H1 (cell line): ENCODE data around the gene HDLBP. TPM values are rescaled to one million over a fixed set of nuclear protein-coding genes. Genes with fewer than 3 reads are reported as not detected.

Experiments used
- CTCF ChIA-PET: fragments of 300-600 bp; sonication (Branson Sonifier 250); formaldehyde crosslinking; loops from one replicate; lab custom pipeline; 2021; ENCODE audit not compliant: partially characterized antibody; lab: Charles Lee
- POLR2A ChIA-PET: fragments of 300-600 bp; sonication (Branson Sonifier 250); formaldehyde crosslinking; loops from one replicate; lab custom pipeline; 2021; ENCODE audit warnings: inconsistent platforms; ENCODE audit not compliant: partially characterized antibody; lab: Charles Lee
- DNase-seq, 2 experiments: peaks; one replicate each; pipeline versions ENCODE4 v3.0.0 to v3.0.0-alpha.2; 2010 to 2022; ENCODE audit warnings: low spot score in 2 of 2, low read depth in 1 of 2, mixed read lengths in 1 of 2
- FAIRE-seq: peaks from 2 replicates; lab custom pipeline; 2011; peaks lifted over from hg19 to GRCh38; lab: Jason Lieb, UNC
- H2AFZ ChIP-seq: 2 replicates; pipeline ENCODE4 v1.8.1; 2012; ENCODE audit warnings: low read length, inconsistent platforms
- H2AK5ac ChIP-seq: 2 replicates; pipeline ENCODE4 v1.6.1; 2013; ENCODE audit warnings: low read depth, low read length
- H2BK120ac ChIP-seq: replicated peaks from 2 replicates; pipeline ENCODE3; 2013; ENCODE audit warnings: low read depth, low read length, inconsistent platforms
- H2BK12ac ChIP-seq: 2 replicates; pipeline ENCODE4 v1.6.1; 2013; ENCODE audit warnings: low read depth, low read length
- H2BK15ac ChIP-seq: 2 replicates; pipeline ENCODE4 v1.6.1; 2013; ENCODE audit warnings: low read length
- H2BK20ac ChIP-seq: 2 replicates; pipeline ENCODE4 v1.6.1; 2013; ENCODE audit warnings: low read length
- H2BK5ac ChIP-seq: 2 replicates; pipeline ENCODE4 v1.6.1; 2013; ENCODE audit warnings: low read depth, low read length
- H3K14ac ChIP-seq: 2 replicates; pipeline ENCODE4 v1.6.1; 2013; ENCODE audit warnings: inconsistent platforms; ENCODE audit not compliant: insufficient read length
- H3K18ac ChIP-seq: 2 replicates; pipeline ENCODE4 v1.6.1; 2013; ENCODE audit warnings: low read length; ENCODE audit errors: extremely low read depth
- H3K23ac ChIP-seq: 2 replicates; pipeline ENCODE4 v1.6.1; 2013; ENCODE audit warnings: inconsistent platforms; ENCODE audit not compliant: insufficient read length
- H3K23me2 ChIP-seq: 2 replicates; pipeline ENCODE4 v1.6.1; 2013; ENCODE audit warnings: low read depth, low read length
- H3K27ac ChIP-seq: 2 replicates; pipeline ENCODE4 v1.6.1; 2011; ENCODE audit warnings: low read depth, low read length, inconsistent platforms
- H3K27me3 ChIP-seq, 4 experiments: replicated peaks in 1 of 4; 1 replicate in 1 of 4; 2 replicates in 3 of 4; pipeline versions ENCODE4 v1.6.1 to v1.8.1; 2011 to 2013; ENCODE audit warnings: low read length in 3 of 4, mild to moderate bottlenecking in 3 of 4, inconsistent platforms in 2 of 4, mixed read lengths in 2 of 4, moderate library complexity in 1 of 4; ENCODE audit not compliant: control insufficient read depth in 3 of 4, insufficient read depth in 3 of 4; ENCODE audit errors: extremely low read depth in 1 of 4
- H3K36me3 ChIP-seq, 4 experiments: 2 replicates each; pipeline versions ENCODE4 v1.6.1 to v1.8.1; 2011 to 2013; ENCODE audit warnings: mild to moderate bottlenecking in 4 of 4, low read length in 3 of 4, moderate library complexity in 2 of 4, control low read depth in 1 of 4, inconsistent platforms in 1 of 4; ENCODE audit not compliant: insufficient read depth in 4 of 4, control insufficient read depth in 2 of 4
- H3K4ac ChIP-seq: replicated peaks from 2 replicates; pipeline ENCODE3; 2013; ENCODE audit warnings: low read length, low read depth, mixed read lengths, inconsistent platforms; ENCODE audit not compliant: insufficient read length
- H3K4me1 ChIP-seq, 4 experiments: replicated peaks in 1 of 4; 1 replicate in 1 of 4; 2 replicates in 3 of 4; pipeline versions ENCODE4 v1.6.1 to v1.8.1; 2011 to 2013; ENCODE audit warnings: low read length in 3 of 4, inconsistent platforms in 2 of 4, mixed read lengths in 1 of 4; ENCODE audit not compliant: insufficient read depth in 4 of 4, control insufficient read depth in 3 of 4
- H3K4me2 ChIP-seq, 2 experiments: 2 replicates each; pipeline versions ENCODE4 v1.6.1 to v1.8.1; 2011 to 2013; ENCODE audit warnings: low read depth in 2 of 2, low read length in 2 of 2, control low read depth in 1 of 2, inconsistent platforms in 1 of 2, mild to moderate bottlenecking in 1 of 2; ENCODE audit not compliant: insufficient read depth in 1 of 2
- H3K4me3 ChIP-seq, 4 experiments: fragments of 200-600, 300-600 bp in 1 of 4; sonication (generic), shearing (Covaris generic), sonication (Bioruptor Twin) in 1 of 4; 2 replicates each; pipeline versions ENCODE4 v1.5.1 to v1.8.1; 2011 to 2016; ENCODE audit warnings: low read length in 4 of 4, low read depth in 3 of 4, control low read depth in 2 of 4, inconsistent platforms in 2 of 4, mild to moderate bottlenecking in 2 of 4, mixed read lengths in 1 of 4, moderate library complexity in 1 of 4; ENCODE audit not compliant: insufficient read depth in 2 of 4; ENCODE audit errors: extremely low read depth in 1 of 4
- H3K56ac ChIP-seq: replicated peaks from 2 replicates; pipeline ENCODE3; 2013; ENCODE audit warnings: low read depth, mild to moderate bottlenecking, mixed read lengths, low read length, inconsistent platforms; ENCODE audit not compliant: insufficient read length
- H3K79me1 ChIP-seq: 2 replicates; pipeline ENCODE4 v1.6.1; 2013; ENCODE audit warnings: low read depth, low read length, control low read depth
- H3K79me2 ChIP-seq, 2 experiments: 2 replicates each; pipeline versions ENCODE4 v1.6.1 to v1.8.1; 2012 to 2013; ENCODE audit warnings: low read length in 2 of 2, mild to moderate bottlenecking in 2 of 2, inconsistent platforms in 1 of 2; ENCODE audit not compliant: insufficient read depth in 2 of 2, control insufficient read depth in 1 of 2
- H3K9ac ChIP-seq, 4 experiments: replicated peaks in 1 of 4; 1 replicate in 1 of 4; 2 replicates in 3 of 4; pipeline versions ENCODE4 v1.6.1 to v1.8.1; 2011 to 2013; ENCODE audit warnings: low read depth in 3 of 4, low read length in 3 of 4, control low read depth in 2 of 4, mild to moderate bottlenecking in 2 of 4, moderate library complexity in 2 of 4, inconsistent platforms in 1 of 4; ENCODE audit errors: extremely low read depth in 1 of 4
- H3K9me3 ChIP-seq, 2 experiments: 2 replicates each; pipeline versions ENCODE4 v1.6.1 to v1.8.1; 2012 to 2013; ENCODE audit warnings: mild to moderate bottlenecking in 2 of 2, moderate library complexity in 2 of 2, control low read depth in 1 of 2, inconsistent platforms in 1 of 2, low read depth in 1 of 2, low read length in 1 of 2, mixed read lengths in 1 of 2; ENCODE audit not compliant: insufficient read depth in 2 of 2
- H4K20me1 ChIP-seq, 2 experiments: replicated peaks in 1 of 2; 2 replicates each; pipeline versions ENCODE3 to v1.8.1; 2011 to 2013; ENCODE audit warnings: inconsistent platforms in 2 of 2, low read length in 2 of 2, mild to moderate bottlenecking in 1 of 2; ENCODE audit not compliant: insufficient read depth in 2 of 2, control insufficient read depth in 1 of 2
- H4K5ac ChIP-seq: 2 replicates; pipeline ENCODE4 v1.6.1; 2013; ENCODE audit warnings: low read length, low read depth, mixed read lengths, inconsistent platforms; ENCODE audit not compliant: insufficient read length
- H4K8ac ChIP-seq: 2 replicates; pipeline ENCODE4 v1.8.0; 2013; ENCODE audit warnings: mild to moderate bottlenecking, moderate library complexity, low read length, inconsistent platforms; ENCODE audit not compliant: insufficient read depth; ENCODE audit errors: extremely low read depth
- H4K91ac ChIP-seq: replicated peaks from 2 replicates; pipeline ENCODE3; 2013; ENCODE audit warnings: low read length, mixed read lengths, inconsistent platforms; ENCODE audit not compliant: insufficient read length
- SP2 ChIP-seq: IDR thresholded peaks from 2 replicates; pipeline ENCODE4 v1.6.1; 2012; ENCODE audit warnings: mild to moderate bottlenecking, low read length, inconsistent platforms
- polyA plus RNA-seq, 7 experiments: library from polyadenylated mRNA; depleted of rRNA in 3 of 7; stranded (reverse) in 5 of 7; unstranded in 2 of 7; fragments of >200 nt in 5 of 7; fragments of 200-250 nt in 2 of 7; gene quantifications; 1 replicate in 5 of 7; 2 replicates in 1 of 7; 4 replicates in 1 of 7; pipeline versions ENCODE4 v1.2.1 to v1.2.3, GENCODE V29; 2011 to 2013; ENCODE audit warnings: missing spikeins in 2 of 7, mixed read lengths in 2 of 7
- total RNA-seq: library from RNA; stranded (reverse); fragmentation: NEBNext Ultra II Directional; extraction: Animal tissue kit (Norgen Biotek cat#: 25700); gene quantifications from 2 replicates; pipeline ENCODE4 v1.2.1, GENCODE V29; 2021

Gene HDLBP
- total and polyA plus RNA-seq, 2 of the 8 experiments (the other 6 are each of a cell fraction or from before 2014, with no cell fraction given) = 185 to 360 TPM

DNA sequence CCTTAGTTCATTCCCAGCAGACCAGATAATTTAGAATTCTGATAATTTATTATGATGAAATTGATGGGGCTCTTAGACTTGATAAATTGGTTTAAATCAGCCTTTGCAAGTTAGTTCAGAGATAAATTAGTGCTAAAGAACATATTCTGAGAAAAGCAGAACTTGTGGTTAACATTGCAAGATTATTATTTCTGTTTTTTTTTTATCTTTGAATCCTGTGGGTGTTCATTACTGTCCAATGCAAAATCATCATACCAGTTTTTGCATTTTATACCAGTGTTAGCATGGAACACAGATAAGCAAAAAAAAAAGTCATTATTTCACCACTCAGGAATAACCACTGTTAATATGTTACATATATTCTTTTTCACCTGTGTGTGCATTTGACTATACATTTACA, 9.3 kb upstream of the HDLBP start:
- no peak overlapping the region for H2BK20ac ChIP-seq
- H3K9ac ChIP-seq = no peak overlapping the region
- H3K79me1 ChIP-seq = peaks cover 6% of the 10 kb centered on the region
- no peak overlapping the region for H2AK5ac ChIP-seq
- H3K14ac ChIP-seq = no peak overlapping the region
- no peak for FAIRE-seq
- H3K36me3 ChIP-seq = peaks cover 0 to 41% (median 6%) of the 10 kb centered on the region in 4 experiments; a peak in 4 of 8 replicates
- H3K4me3 ChIP-seq = no peak overlapping the region
- H4K20me1 ChIP-seq = peaks cover 11 to 24% of the 10 kb centered on the region in 2 experiments
- H3K18ac ChIP-seq = no peak overlapping the region
- no peak overlapping the region for H2BK120ac ChIP-seq
- POLR2A ChIA-PET = interaction anchor here (1.6 to 2.1 kb wide), 2 partner anchors 9 to 10 kb away, joined by 5 to 8 read pairs; partner anchors contain the start of gene SEPTIN2
- H2AFZ ChIP-seq = no peak overlapping the region
- no peak overlapping the region for H3K56ac ChIP-seq
- H4K91ac ChIP-seq = no peak overlapping the region
- H3K9me3 ChIP-seq = no peaks in the 10 kb centered on the region
- no peak overlapping the region for H2BK5ac ChIP-seq
- TF ChIP-seq SP2 = no peak
- peaks cover 0 to 3% (median under 1%) of the 10 kb centered on the region in 4 experiments; a peak in 3 of 7 replicates for H3K4me1 ChIP-seq
- DNase-seq = no peak
- no peaks in the 10 kb centered on the region; the same call in 1 of the 2 replicates for H3K23me2 ChIP-seq
- no peak overlapping the region for H3K23ac ChIP-seq
- H2BK15ac ChIP-seq = no peak overlapping the region
- CTCF ChIA-PET = no interaction called here
- peaks cover 26 to 85% of the 10 kb centered on the region in 2 experiments for H3K79me2 ChIP-seq
- H3K4ac ChIP-seq = no peak overlapping the region
- H3K27me3 ChIP-seq = no peaks in the 10 kb centered on the region
- H4K5ac ChIP-seq = no peak overlapping the region
- no peak overlapping the region for H2BK12ac ChIP-seq
- H3K27ac ChIP-seq = no peak overlapping the region
- H4K8ac ChIP-seq = no peak overlapping the region
- no peak overlapping the region for H3K4me2 ChIP-seq
